Measurements from ENCODE around the gene UBQLN1. TPM values are rescaled to one million over a fixed set of nuclear protein-coding genes. Genes with fewer than 3 reads are reported as not detected.
"Not testable (repeated sequence)": the region's sequence is repeated elsewhere in the genome, so short reads cannot be mapped to it uniquely, and the experiment has no call there.

The UBQLN1 gene
- total RNA-seq, 1 experiment from 2014 or later = 179 TPM

GRCh38 chr9:83633255-83633654, 74.5 kb downstream of the UBQLN1 start:
- Histone ChIP-seq H3K27me3 (no peaks in the 10 kb centered on the region), H3K9me3 (replicated peaks) (no peaks in the 10 kb centered on the region), H3K4me1 (peaks cover 10% of the 10 kb centered on the region), H3K27ac (no peak overlapping the region), H3K36me3 (peaks cover 7% of the 10 kb centered on the region), H3K4me3 (no peak overlapping the region)
- no peak for DNase-seq

GRCh38 chr9:83630938-83631457, 76.8 kb downstream of the UBQLN1 start:
- Histone ChIP-seq H3K9me3 (replicated peaks) (no peaks in the 10 kb centered on the region), H3K4me3 (no peak overlapping the region), H3K36me3 (peaks cover 4% of the 10 kb centered on the region; the same call in 1 of the 2 replicates), H3K27me3 (no peaks in the 10 kb centered on the region), H3K4me1 (peaks cover 10% of the 10 kb centered on the region), H3K27ac (peak overlapping the region; percentile 43; the same call in 1 of the 2 replicates)
- peak; percentile 87 for DNase-seq

- no peak overlapping the region; the same call in 1 of the 2 replicates for H3K27ac ChIP-seq
These were observed 78.2 kb downstream of the UBQLN1 start for GRCh38 chr9:83629433-83630104.

GRCh38 chr9:83628540-83628939, 79.2 kb downstream of the UBQLN1 start:
- Histone ChIP-seq H3K9me3 (replicated peaks) (no peaks in the 10 kb centered on the region), H3K4me3 (no peak overlapping the region), H3K27me3 (no peaks in the 10 kb centered on the region), H3K36me3 (peaks cover 4% of the 10 kb centered on the region; the same call in 1 of the 2 replicates), H3K4me1 (peaks cover 16% of the 10 kb centered on the region), H3K27ac (no peak overlapping the region)
- no peak for DNase-seq

More at GRCh38 chr9:83629433-83630104, 78.2 kb downstream of the UBQLN1 start:
- Histone ChIP-seq H3K4me3 (no peak overlapping the region), H3K36me3 (peaks cover 4% of the 10 kb centered on the region; the same call in 1 of the 2 replicates), H3K27me3 (no peaks in the 10 kb centered on the region), H3K9me3 (replicated peaks) (no peaks in the 10 kb centered on the region), H3K4me1 (peaks cover 10% of the 10 kb centered on the region)
- no peak for DNase-seq

GRCh38 chr9:83625178-83625577, 82.6 kb downstream of the UBQLN1 start:
- H3K27me3 ChIP-seq = no peaks in the 10 kb centered on the region
- H3K36me3 ChIP-seq = peaks cover 4% of the 10 kb centered on the region; the same call in 1 of the 2 replicates
- H3K4me1 ChIP-seq = peaks cover 6% of the 10 kb centered on the region
- no peak overlapping the region for H3K27ac ChIP-seq
- DNase-seq = no peak
- no peak overlapping the region for H3K4me3 ChIP-seq
- no peaks in the 10 kb centered on the region for H3K9me3 ChIP-seq (replicated peaks)

GRCh38 chr9:83623679-83624076, 84.1 kb downstream of the UBQLN1 start:
- H3K4me3 ChIP-seq = peak overlapping the region; percentile 83
- peak in 1 of 2 experiments; percentile 67 for DNase-seq
- peaks cover 6% of the 10 kb centered on the region for H3K4me1 ChIP-seq

GRCh38 chr9:83622939-83623678, 84.6 kb downstream of the UBQLN1 start, which contains the start of gene IDNK:
TSS of gene IDNK (plus strand) at chr9:83623143. CDS start at chr9:83623172, 29 bp downstream.
- Histone ChIP-seq H3K4me1 (peaks cover 6% of the 10 kb centered on the region), H3K27me3 (no peaks in the 10 kb centered on the region), H3K9me3 (replicated peaks) (no peaks in the 10 kb centered on the region), H3K4me3 (peak within 1 kb of the TSS; percentile 83), H3K36me3 (no peaks in the 10 kb centered on the region), H3K27ac (peak within 1 kb of the TSS; percentile 84)
- DNase-seq = peak; percentile 93

More at GRCh38 chr9:83623679-83624076, 84.1 kb downstream of the UBQLN1 start:
- 0 out of 2 replicates have a peak, but pooled peaks cover under 1% of the 10 kb centered on the region for H3K36me3 ChIP-seq
- peak overlapping the region; percentile 84 for H3K27ac ChIP-seq
- no peaks in the 10 kb centered on the region for H3K27me3 ChIP-seq
- no peaks in the 10 kb centered on the region for H3K9me3 ChIP-seq (replicated peaks)

GRCh38 chr9:83622433-83622938, 85.3 kb downstream of the UBQLN1 start:
- Histone ChIP-seq H3K27me3 (no peaks in the 10 kb centered on the region), H3K4me1 (peaks cover 6% of the 10 kb centered on the region), H3K36me3 (no peaks in the 10 kb centered on the region), H3K4me3 (peak overlapping the region; percentile 83), H3K27ac (peak overlapping the region; percentile 84), H3K9me3 (replicated peaks) (no peaks in the 10 kb centered on the region)
- DNase-seq = no peak

GRCh38 chr9:83620841-83621636, 86.7 kb downstream of the UBQLN1 start:
- Histone ChIP-seq H3K36me3 (no peaks in the 10 kb centered on the region), H3K27ac (no peak overlapping the region), H3K4me1 (peaks cover 6% of the 10 kb centered on the region), H3K4me3 (no peak overlapping the region), H3K27me3 (no peaks in the 10 kb centered on the region), H3K9me3 (replicated peaks) (no peaks in the 10 kb centered on the region)
- peak; percentile 47 to 81 for DNase-seq

GRCh38 chr9:83617299-83617698, 90.5 kb downstream of the UBQLN1 start:
- Histone ChIP-seq H3K36me3 (no peaks in the 10 kb centered on the region), H3K4me3 (no peak overlapping the region), H3K9me3 (replicated peaks) (no peaks in the 10 kb centered on the region), H3K4me1 (no peaks in the 10 kb centered on the region; the same call in 1 of the 2 replicates), H3K27me3 (no peaks in the 10 kb centered on the region), H3K27ac (no peak overlapping the region)
- no peak for DNase-seq

GRCh38 chr9:83613298-83613697, 94.5 kb downstream of the UBQLN1 start:
- H3K9me3 ChIP-seq (replicated peaks); H3K4me1 ChIP-seq; H3K27me3 ChIP-seq; DNase-seq; H3K27ac ChIP-seq; H3K4me3 ChIP-seq; H3K36me3 ChIP-seq: not testable (repeated sequence)

Data from SJCRH30 (cell line).